ENCODE data around the gene CCNI2.

Gene CCNI2

DNA sequence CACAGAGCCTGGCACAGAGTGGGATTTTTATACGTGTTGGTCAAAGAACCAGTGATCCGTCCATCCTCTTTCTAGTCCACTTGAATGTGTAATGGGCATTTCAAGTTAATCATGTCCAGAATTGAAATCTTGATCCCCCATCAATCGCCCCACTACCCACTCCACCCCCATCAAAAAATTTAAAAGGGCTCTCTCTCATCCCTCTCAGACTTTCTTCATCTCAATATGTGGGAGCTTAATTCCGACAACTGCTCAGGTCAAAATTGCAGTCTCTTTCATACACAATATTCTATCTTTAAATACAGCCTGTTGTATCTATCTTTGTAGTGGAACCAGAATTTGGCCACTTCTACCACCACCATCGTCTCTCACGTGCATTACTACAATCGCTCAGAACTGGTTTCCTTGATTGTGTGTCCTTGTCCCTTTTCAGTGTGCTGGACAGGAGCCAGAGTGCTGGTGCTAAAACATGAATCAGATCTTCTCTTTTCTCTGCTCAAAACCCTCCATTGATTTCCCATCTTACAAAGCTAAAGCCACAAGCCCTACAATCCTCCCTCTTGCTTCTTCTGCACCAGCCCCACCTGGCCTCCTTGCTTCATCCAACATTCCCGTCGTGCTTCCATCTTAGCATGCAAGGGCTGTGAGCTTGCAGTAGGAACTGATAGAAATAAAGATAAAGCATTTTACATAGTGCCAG, 9.1 kb upstream of the CCNI2 start:
- peaks cover 6% of the 10 kb centered on the region for H3K4me1 ChIP-seq (ENCODE audit: insufficient read depth, low read length)
- H3K4me3 ChIP-seq (ENCODE audit: low read length) = peak overlapping the region; percentile 86
- no peaks in the 10 kb centered on the region for H3K9me3 ChIP-seq (ENCODE audit: insufficient read depth, low read depth, low read length)
- H3K27me3 ChIP-seq (ENCODE audit: insufficient read depth, low read length) = peaks cover 11% of the 10 kb centered on the region
- H3K36me3 ChIP-seq (ENCODE audit: insufficient read depth, low read depth, low read length) = 0 out of 2 replicates have a peak, but pooled peaks cover 7% of the 10 kb centered on the region
- H3K9ac ChIP-seq (ENCODE audit: low read depth, low read length) = no peak overlapping the region
- no peak overlapping the region for H3K27ac ChIP-seq (ENCODE audit: low read length)

DNA sequence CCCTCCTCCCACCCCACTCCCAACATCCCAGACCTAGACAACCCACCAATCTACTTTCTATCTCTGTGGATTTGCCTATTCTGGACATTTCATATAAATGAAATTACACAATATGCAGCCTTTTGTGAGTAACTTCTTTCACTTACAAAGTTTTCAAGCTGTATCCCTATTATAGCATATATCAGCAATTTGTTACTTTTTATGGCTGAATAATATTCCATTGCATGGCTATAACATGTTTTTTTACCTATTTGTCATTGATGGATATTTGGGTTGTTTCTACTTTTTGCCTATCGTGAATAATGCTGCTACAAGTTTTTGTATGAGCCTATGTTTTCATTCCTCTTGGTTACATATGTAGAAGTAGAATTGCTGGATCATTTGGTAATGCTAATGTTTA, 8.0 kb upstream of the CCNI2 start:
- no peak overlapping the region for H3K4me3 ChIP-seq (ENCODE audit: low read length)
- H3K27ac ChIP-seq (ENCODE audit: low read length) = no peak overlapping the region
- H3K36me3 ChIP-seq (ENCODE audit: insufficient read depth, low read depth, low read length) = 0 out of 2 replicates have a peak, but pooled peaks cover under 1% of the 10 kb centered on the region
- no peaks in the 10 kb centered on the region for H3K9me3 ChIP-seq (ENCODE audit: insufficient read depth, low read depth, low read length)
- peaks cover 11% of the 10 kb centered on the region for H3K27me3 ChIP-seq (ENCODE audit: insufficient read depth, low read length)
- no peak overlapping the region for H3K9ac ChIP-seq (ENCODE audit: low read depth, low read length)
- H3K4me1 ChIP-seq (ENCODE audit: insufficient read depth, low read length) = peaks cover 6% of the 10 kb centered on the region

DNA sequence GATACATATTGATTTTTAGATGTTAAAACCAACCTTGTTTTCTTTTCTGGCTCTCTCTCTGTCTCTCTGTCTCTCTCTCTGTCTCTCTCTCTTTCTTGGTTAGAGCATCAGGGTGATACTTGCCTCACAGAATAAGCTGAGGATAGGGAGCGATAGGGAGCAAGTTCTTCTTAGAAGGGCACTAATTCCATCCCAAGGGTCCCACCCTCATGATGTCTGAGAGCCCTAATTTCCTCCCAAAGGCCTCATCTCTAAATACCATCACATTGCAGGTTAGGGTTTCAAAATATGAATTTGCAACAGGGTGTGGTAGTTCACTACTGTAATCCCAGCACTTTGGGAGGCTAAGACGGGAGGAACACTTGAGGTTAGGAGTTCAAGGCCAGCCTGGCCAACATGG, 5.1 kb upstream of the CCNI2 start:
- Histone ChIP-seq H3K9me3 (ENCODE audit: insufficient read depth, low read depth, low read length) (no peaks in the 10 kb centered on the region), H3K4me1 (ENCODE audit: insufficient read depth, low read length) (no peaks in the 10 kb centered on the region)

DNA sequence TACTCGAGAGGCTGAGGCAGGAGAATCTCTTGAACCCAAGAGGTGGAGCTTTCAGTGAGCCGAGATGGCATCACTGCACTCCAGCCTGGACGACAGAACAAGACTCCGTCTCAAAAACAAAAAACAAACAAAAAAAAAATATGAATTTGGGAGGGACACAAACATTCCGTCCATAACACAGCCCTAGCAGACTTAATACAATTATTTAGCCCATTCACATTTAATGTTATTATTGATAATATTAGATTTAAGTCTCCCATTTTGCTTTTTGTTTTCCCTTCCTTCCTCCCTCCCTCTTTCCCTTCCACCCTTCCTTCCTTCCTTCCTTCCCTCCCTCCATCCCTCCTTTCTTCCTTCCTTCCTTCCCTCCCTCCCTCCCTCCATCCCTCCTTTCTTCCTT, 4.6 kb upstream of the CCNI2 start:
- H3K9me3 ChIP-seq (ENCODE audit: insufficient read depth, low read depth, low read length) = no peaks in the 10 kb centered on the region
- H3K4me1 ChIP-seq (ENCODE audit: insufficient read depth, low read length) = no peaks in the 10 kb centered on the region
- H3K27me3 ChIP-seq (ENCODE audit: insufficient read depth, low read length) = peaks cover 44% of the 10 kb centered on the region
- H3K36me3 ChIP-seq (ENCODE audit: insufficient read depth, low read depth, low read length) = no peaks in the 10 kb centered on the region
- no peak overlapping the region for H3K27ac ChIP-seq (ENCODE audit: low read length)
- no peak overlapping the region for H3K4me3 ChIP-seq (ENCODE audit: low read length)
- H3K9ac ChIP-seq (ENCODE audit: low read depth, low read length) = no peak overlapping the region

More for the DNA sequence above, 5.1 kb upstream of the CCNI2 start:
- Histone ChIP-seq H3K4me3 (ENCODE audit: low read length) (no peak overlapping the region), H3K36me3 (ENCODE audit: insufficient read depth, low read depth, low read length) (no peaks in the 10 kb centered on the region), H3K27me3 (ENCODE audit: insufficient read depth, low read length) (peaks cover 39% of the 10 kb centered on the region), H3K9ac (ENCODE audit: low read depth, low read length) (no peak overlapping the region), H3K27ac (ENCODE audit: low read length) (no peak overlapping the region)

DNA sequence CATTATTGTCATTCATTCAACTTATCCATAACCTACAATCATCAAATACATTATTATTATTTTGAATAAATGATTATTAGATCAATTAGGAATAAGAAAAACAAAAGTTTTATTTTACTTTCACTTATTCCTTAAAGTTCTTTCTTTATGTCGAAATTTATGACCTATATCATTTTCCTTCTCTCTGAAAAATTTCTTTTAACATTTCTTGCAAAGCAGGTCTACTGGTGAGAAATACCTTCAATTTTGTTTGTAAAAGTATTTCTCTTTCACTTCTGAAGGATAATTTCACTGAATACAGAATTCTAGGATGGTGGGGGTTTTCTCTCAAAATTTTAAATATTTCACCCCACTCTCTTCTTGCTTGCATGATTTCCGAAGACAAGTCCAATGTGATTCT, 2.6 kb upstream of the CCNI2 start:
- H3K36me3 ChIP-seq (ENCODE audit: insufficient read depth, low read depth, low read length) = no peaks in the 10 kb centered on the region
- peaks cover 59% of the 10 kb centered on the region for H3K27me3 ChIP-seq (ENCODE audit: insufficient read depth, low read length)
- no peak overlapping the region for H3K27ac ChIP-seq (ENCODE audit: low read length)
- H3K9me3 ChIP-seq (ENCODE audit: insufficient read depth, low read depth, low read length) = no peaks in the 10 kb centered on the region
- no peaks in the 10 kb centered on the region for H3K4me1 ChIP-seq (ENCODE audit: insufficient read depth, low read length)
- no peak overlapping the region for H3K9ac ChIP-seq (ENCODE audit: low read depth, low read length)
- no peak overlapping the region for H3K4me3 ChIP-seq (ENCODE audit: low read length)

DNA sequence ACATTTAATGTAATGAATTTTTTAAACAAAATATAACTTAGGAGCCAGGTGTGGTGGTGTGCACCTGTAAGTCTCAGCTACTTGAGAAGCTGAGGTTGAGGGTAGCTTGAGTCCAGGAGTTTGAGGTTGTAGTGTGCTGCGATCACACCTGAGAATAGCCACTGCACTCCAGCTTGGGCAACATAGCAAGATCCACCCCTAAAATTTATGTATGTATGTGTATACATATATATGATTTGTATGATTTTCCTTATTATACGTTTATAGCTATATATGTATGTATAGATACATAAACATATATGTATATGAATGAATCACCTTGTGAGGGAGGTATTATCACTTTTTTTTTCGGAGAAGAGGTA, 653 bp upstream of the CCNI2 start:
- Histone ChIP-seq H3K9ac (ENCODE audit: low read depth, low read length) (no peak overlapping the region), H3K27me3 (ENCODE audit: insufficient read depth, low read length) (peaks cover 78% of the 10 kb centered on the region), H3K36me3 (ENCODE audit: insufficient read depth, low read depth, low read length) (no peaks in the 10 kb centered on the region), H3K4me3 (ENCODE audit: low read length) (peak overlapping the region; percentile 52; the same call in 1 of the 2 replicates), H3K9me3 (ENCODE audit: insufficient read depth, low read depth, low read length) (no peaks in the 10 kb centered on the region), H3K4me1 (ENCODE audit: insufficient read depth, low read length) (no peaks in the 10 kb centered on the region), H3K27ac (ENCODE audit: low read length) (no peak overlapping the region)

DNA sequence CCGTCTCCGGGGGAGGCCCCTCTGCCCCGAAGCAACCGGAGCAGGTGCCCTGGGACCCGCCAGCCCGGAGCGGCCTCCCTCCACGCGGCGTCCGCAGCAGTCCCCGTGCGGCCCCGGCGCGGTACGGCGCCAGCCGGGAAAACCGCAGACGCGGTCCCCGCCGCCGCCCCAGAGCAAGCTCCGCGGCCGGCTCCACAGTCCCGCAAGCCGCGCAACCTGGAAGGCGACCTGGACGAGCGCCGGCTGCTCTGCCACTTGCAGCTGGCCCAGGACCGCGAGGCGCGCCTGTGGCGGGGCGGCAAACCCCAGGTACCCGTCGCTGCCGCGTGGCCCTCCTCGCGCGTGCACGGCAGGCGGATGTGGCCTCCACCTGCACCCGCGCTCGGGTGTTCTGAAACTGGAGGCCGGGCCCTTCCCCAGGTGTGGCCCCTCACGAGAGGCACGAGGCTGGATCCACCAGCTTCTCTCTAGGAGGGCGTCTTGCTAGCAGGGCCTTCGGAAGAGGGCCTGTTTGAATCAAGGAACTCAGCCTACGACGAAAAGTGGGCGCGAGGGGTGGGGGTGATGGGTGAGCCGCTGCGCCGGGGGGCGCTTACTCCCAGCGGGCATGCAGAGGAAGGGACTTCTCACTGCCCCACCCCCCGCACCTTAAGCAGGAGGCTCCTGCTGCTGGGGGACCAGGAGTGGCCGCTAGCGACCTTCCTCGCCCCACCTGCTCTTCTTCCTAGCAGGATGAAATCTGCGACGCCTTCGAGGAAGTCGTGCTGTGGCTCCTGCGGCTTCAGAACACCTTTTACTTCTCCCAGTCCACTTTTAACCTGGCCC, 602 bp downstream of the CCNI2 start:
- Histone ChIP-seq H3K27me3 (ENCODE audit: insufficient read depth, low read length) (peaks cover 76% of the 10 kb centered on the region), H3K36me3 (ENCODE audit: insufficient read depth, low read depth, low read length) (no peaks in the 10 kb centered on the region), H3K4me3 (ENCODE audit: low read length) (peak overlapping the region; percentile 52; the same call in 1 of the 2 replicates), H3K9me3 (ENCODE audit: insufficient read depth, low read depth, low read length) (no peaks in the 10 kb centered on the region), H3K4me1 (ENCODE audit: insufficient read depth, low read length) (no peaks in the 10 kb centered on the region), H3K27ac (ENCODE audit: low read length) (no peak overlapping the region), H3K9ac (ENCODE audit: low read depth, low read length) (no peak overlapping the region)

DNA sequence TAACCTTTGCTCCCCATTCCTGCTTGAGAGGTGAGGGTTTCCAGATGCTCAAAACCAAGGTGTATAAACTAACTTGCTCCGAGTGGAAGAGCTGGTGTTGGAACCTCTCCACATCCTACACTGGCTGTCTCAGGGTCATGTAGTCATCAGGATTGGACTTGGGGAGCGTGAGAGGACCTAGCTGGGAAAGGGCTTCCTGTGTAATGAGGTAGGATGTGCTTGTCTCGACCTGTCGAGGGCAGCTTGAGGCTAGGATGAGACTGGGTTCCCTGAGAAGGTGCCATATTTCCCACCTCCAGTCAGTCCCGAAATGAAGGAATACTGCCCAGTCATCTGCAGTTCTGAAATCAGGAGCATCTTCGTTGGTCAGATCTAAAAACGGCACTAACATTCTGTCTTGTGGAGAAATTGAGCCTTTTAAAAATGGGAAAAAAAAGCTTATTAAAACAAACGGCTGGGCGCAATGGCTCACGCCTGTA, 1.3 kb downstream of the CCNI2 start:
- Histone ChIP-seq H3K27ac (ENCODE audit: low read length) (no peak overlapping the region), H3K36me3 (ENCODE audit: insufficient read depth, low read depth, low read length) (no peaks in the 10 kb centered on the region), H3K9ac (ENCODE audit: low read depth, low read length) (no peak overlapping the region), H3K4me3 (ENCODE audit: low read length) (no peak overlapping the region), H3K4me1 (ENCODE audit: insufficient read depth, low read length) (no peaks in the 10 kb centered on the region), H3K9me3 (ENCODE audit: insufficient read depth, low read depth, low read length) (no peaks in the 10 kb centered on the region), H3K27me3 (ENCODE audit: insufficient read depth, low read length) (peaks cover 76% of the 10 kb centered on the region)

DNA sequence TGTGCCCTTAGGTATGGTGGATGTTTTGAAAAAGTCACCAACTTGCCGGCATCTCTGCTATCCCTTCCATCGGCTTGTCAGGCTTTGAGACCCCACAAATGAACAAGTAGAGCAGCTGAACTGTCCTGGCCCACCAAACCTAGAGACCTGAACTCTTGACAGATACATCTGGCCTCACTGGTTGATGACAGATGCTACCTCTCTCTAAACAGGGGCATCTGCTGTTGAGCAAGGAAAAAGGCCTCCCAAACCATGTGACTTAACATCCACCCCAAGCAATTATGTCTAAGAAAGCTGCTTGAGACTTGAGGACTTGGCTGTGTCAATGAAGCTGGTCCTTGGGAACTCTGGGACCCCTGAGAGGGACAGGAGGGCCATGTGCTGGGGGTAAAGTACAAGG, 2.3 kb downstream of the CCNI2 start:
- Histone ChIP-seq H3K4me1 (ENCODE audit: insufficient read depth, low read length) (peaks cover 2% of the 10 kb centered on the region; the same call in 1 of the 2 replicates), H3K4me3 (ENCODE audit: low read length) (no peak overlapping the region), H3K9ac (ENCODE audit: low read depth, low read length) (no peak overlapping the region), H3K27me3 (ENCODE audit: insufficient read depth, low read length) (peaks cover 74% of the 10 kb centered on the region), H3K27ac (ENCODE audit: low read length) (no peak overlapping the region), H3K9me3 (ENCODE audit: insufficient read depth, low read depth, low read length) (no peaks in the 10 kb centered on the region), H3K36me3 (ENCODE audit: insufficient read depth, low read depth, low read length) (no peaks in the 10 kb centered on the region)

DNA sequence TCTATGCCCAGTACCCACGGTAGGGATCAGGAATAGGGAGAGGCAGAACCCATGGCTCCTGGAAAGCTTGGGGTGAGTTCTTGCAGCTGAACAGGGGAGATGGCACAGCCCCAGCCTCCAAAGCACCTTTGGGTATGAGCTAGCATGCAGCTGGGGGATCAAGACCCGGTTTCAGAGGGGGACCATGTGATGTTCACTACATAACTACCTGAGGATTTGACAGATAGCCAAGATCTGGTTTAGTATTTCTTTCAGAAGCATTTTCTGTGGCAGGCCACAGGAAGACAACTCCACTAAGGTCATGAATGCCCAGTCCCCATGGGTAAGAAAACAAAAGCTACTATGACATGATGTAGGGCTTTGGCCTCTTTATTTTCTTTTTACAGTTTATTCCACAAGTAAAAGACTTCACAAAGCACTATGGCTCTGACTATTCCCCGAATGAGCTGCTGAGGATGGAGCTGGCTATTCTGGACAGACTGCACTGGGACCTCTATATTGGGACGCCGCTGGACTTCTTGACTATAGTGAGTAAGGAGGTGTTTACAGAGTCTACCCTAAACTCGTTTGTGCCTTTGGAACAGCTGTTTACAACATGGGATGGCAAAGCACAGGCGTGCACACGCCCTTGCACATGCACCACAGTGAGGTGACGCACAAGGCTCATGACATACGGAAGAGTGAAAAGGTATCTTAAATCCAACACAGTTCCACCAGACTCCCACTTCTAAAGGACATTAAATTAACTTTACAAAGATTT, 3.4 kb downstream of the CCNI2 start:
- Histone ChIP-seq H3K27me3 (ENCODE audit: insufficient read depth, low read length) (peaks cover 63% of the 10 kb centered on the region), H3K36me3 (ENCODE audit: insufficient read depth, low read depth, low read length) (no peaks in the 10 kb centered on the region), H3K4me3 (ENCODE audit: low read length) (no peak overlapping the region), H3K9me3 (ENCODE audit: insufficient read depth, low read depth, low read length) (no peaks in the 10 kb centered on the region), H3K4me1 (ENCODE audit: insufficient read depth, low read length) (peaks cover 8% of the 10 kb centered on the region; the same call in 1 of the 2 replicates), H3K27ac (ENCODE audit: low read length) (no peak overlapping the region), H3K9ac (ENCODE audit: low read depth, low read length) (no peak overlapping the region)

DNA sequence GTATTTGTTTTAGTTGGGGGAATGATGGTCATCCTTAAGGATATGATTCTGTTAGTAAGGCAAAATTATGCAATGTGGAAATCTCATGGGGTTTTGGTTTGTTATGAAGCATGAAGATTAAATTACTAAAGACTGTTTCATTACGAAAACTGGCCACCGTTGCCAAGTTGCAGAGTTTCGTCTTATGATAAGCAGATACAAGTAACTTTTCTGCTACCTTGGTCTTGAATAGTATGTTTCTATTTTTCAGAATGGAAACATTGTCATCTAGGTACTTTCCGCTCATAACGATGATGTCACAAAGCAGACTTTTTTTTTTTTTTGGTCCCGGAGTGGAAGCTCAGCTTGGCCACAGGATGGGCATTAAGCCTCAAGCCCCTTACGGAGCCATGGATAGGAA, 4.2 kb downstream of the CCNI2 start:
- Histone ChIP-seq H3K27me3 (ENCODE audit: insufficient read depth, low read length) (peaks cover 55% of the 10 kb centered on the region), H3K27ac (ENCODE audit: low read length) (no peak overlapping the region), H3K4me3 (ENCODE audit: low read length) (no peak overlapping the region), H3K9ac (ENCODE audit: low read depth, low read length) (no peak overlapping the region), H3K9me3 (ENCODE audit: insufficient read depth, low read depth, low read length) (no peaks in the 10 kb centered on the region), H3K4me1 (ENCODE audit: insufficient read depth, low read length) (peaks cover 8% of the 10 kb centered on the region; the same call in 1 of the 2 replicates), H3K36me3 (ENCODE audit: insufficient read depth, low read depth, low read length) (no peaks in the 10 kb centered on the region)
